Stimulated activated CD4-positive, alpha-beta T cell treated with anti-CD3 and anti-CD28 coated beads, Interleukin-15, amount 100 ng/mL, for 48 hours (primary cell): Measurements from ENCODE around the gene JPH2.
A peak's percentile ranks its signal among the peaks of the same experiment; 100 is the strongest.
"Not testable (repeated sequence)": the region's sequence is repeated elsewhere in the genome, so short reads cannot be mapped to it uniquely, and the experiment has no call there.

Experiments
- DNase-seq, 2 donors: peaks; one replicate each; pipeline ENCODE4 v3.0.0-alpha.2; 2020; ENCODE audit warnings: low read depth in 2 of 2

Gene JPH2

DNA sequence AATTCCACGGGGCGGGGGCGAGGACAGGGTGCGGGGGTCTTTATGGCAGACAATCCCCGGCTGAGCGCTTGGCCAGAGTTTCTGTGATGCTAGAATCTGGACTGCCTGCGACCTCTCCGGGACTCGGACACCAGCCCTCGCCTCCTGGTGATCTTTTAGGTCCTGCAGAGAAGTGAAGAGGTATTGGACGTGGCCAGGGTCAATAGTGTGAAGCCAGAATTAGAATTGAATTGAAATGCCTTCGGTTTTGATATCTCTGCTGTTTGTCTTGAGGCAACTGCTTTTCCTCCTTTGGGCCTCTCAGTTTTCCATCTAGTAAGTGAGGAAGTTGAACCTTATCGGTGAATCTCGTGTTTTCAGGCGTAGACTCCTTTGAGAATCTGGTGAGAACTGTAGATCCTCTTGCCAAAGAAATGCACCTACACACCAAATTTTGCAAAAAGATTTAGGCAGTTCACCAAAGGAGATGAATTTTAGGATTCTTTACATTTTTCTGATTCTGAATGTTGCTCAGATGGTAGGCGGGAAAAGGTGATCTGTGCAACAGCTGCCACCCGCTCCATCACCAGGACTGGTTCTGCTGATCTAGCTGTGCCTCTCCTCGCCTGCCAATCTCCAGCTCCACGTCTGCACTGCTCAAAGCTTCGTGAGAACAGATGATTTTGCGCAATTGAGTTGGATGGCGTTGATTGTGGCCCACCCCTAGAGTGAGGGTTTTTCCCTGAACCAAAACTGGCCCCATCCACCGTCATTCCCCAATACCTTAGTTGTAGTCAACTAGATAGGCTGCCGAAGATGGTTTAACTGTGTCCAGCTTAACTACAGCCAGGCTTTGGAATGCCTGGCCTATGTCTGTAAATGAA, 24.4 kb upstream of the JPH2 start:
- DNase-seq: no peak

DNA sequence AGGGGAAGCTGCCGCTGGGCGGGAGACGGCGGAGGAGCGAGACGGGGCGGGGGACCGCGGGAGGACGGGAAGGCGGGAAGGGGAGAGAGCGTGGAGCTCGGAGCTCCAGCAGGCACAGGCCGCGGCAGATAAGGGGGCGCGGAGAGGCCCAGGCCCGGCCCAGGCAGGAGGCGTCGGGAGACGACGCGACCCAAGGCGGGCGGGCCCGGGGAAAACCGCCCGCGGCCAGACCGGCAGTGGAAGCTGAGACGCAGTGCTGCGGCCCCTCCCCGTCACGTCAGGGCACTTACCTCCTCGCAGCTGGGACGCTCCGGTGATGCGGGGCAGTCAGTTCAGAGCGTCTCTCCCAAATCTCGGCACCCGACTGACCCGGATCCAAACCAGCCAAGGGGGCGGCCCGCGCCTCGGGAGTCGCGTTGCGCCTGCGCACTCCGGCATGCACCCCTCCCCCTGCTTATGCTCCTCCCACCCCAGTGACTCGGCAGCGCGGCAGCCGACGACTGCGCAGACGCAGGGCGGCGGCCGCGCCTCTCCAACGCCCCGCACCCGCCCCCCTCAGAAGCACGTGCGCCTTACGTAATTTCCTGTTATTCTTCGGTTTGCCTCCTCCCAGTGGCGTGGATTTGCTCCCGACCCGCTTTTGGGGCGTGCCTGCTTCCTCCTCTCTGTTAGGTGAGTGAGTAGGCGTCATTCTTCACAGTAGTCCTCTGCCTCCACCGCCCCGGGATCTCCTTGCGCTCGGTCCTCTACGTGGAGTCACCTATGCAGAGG, 23.6 kb upstream of the JPH2 start, which contains the start of gene OSER1:
TSS of gene OSER1 (minus strand) at position 366 of the 771 bp plus-strand sequence. CDS start 3,814 bp downstream, outside the sequence.
- peak; percentile 93 to 95 for DNase-seq

DNA sequence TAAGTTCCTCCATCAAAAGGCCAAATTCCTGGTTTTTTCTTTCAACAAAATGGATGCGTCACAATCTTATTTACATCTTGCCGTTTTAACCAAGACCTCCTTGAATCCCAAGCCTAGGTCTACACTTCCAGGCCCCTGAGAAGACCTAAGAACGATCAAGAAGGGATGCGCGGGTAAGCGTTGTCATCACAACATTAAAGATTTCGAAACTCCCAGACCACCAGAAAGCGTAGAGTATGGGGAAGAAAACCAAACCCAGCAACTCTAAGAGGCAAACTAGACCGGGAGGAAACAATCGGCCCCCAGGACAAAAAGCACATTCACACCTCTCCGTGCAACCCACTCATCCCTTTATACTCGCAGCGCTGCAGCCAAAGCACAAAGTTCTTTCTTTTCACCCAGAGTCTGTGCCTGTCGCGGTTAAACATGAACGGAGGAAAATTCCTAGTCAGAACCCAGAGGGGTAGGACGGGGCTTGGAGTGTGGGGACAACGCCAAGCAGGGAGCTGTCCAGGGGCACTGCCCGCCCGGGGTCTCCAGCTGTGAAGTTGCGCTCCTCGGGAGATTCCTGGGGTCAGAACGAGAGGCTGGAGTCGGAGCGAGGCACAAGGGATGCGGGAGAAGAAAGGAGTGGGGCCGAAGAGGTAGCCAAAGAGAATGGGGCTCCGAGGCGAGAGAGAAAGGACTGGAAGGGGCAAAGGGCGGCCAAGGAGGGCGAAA, 22.9 kb upstream of the JPH2 start:
- DNase-seq: no peak

DNA sequence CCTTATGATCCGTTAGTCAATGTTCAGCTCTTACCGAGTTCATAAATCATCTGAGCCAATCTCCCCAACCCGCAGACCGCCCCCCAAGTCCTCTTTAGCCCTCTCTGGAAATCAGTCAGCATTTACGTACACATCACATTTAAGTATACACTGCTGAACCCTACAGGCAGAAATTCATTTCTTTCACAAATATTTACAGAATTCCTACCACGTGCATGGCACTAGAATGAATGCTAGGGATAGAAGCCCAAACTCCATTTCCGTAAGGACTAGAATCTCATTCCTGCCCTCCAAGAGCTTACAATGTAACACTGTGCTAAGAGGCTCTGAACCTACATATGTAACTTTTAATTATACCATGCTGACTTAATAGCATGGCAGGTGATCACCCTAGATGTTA, 21.8 kb upstream of the JPH2 start:
- no peak for DNase-seq

DNA sequence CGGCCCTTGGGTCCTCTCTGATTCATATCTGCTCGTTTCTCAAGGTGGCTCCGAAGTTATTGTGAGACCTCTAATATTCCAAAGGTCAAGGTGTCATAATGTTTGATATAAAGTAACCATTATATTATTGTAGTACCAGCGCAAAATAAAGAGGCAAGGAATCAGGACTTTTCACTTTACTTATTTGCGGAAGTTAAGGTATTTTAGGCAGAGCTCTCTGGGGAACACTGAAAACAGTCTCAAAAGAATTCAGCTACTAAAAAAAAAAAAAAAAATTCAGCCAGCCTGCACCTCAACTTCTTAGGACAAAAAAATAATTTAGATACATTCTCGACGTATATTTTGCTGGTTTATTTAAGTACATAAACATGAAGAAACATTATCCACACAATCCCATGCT, 21.2 kb upstream of the JPH2 start:
- DNase-seq: no peak

DNA sequence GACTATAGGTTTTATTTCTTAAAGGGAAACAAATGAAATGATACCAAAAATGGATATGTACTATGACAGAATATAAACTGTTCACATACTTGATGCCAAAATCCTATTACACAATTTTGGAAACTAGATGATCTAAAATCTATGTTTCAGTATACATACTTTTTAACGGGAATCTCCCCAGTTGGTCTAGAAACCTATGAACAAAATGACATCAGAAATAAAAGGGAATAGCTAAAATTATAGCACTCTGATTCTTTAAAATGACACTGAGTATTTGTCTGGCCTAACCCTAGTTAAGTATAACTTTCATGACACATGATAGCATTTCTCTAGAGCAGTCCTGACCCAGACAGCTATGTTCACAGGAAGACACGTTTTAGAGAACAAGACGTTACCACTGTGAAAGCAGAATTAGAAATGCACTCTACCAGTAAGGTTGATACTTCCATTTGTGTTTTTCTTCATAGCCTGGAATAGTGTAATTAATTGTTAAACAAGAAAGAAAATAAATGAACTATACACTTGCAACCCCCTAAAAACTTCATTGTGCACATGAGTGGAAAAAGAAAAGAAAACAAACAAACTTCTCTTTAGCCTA, 20.2 kb upstream of the JPH2 start:
- no peak for DNase-seq

DNA sequence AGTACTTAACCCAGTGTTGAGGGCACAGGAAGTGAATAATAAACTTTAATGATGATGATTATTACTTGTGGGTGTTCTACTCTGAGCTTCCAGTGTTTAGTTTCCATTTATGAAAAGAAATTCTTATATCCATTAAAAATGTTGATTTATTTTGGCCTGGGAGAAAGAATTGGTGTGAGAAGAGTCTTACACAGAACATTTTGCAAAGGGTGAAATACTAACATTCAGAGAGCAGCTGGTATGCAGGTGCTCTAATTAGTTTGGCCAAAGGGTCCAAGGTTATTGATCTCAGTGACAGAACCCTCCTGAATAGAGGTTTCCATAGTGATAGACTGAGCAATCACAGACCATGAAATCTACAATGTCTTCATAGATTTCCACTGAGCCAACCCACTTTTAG, 19.1 kb upstream of the JPH2 start:
- no peak for DNase-seq

DNA sequence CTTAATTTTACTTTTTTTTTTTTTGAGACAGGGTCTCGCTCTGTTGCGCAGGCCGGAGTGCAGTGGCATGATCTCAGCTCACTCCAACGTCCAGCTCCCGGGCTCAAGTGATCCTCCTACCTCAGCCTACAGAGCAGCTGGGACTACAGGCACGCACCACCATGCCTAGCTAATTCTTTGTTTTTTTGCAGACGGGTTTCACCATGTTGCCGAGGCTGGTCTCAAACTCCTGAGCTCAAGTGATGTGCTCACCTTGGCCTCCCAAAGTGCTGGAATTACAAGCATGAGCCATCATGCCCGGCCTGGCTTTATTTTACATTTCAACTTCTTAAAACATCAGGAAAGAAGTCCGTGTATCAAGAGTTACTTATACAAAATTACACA, 17.8 kb upstream of the JPH2 start:
- DNase-seq: no peak

DNA sequence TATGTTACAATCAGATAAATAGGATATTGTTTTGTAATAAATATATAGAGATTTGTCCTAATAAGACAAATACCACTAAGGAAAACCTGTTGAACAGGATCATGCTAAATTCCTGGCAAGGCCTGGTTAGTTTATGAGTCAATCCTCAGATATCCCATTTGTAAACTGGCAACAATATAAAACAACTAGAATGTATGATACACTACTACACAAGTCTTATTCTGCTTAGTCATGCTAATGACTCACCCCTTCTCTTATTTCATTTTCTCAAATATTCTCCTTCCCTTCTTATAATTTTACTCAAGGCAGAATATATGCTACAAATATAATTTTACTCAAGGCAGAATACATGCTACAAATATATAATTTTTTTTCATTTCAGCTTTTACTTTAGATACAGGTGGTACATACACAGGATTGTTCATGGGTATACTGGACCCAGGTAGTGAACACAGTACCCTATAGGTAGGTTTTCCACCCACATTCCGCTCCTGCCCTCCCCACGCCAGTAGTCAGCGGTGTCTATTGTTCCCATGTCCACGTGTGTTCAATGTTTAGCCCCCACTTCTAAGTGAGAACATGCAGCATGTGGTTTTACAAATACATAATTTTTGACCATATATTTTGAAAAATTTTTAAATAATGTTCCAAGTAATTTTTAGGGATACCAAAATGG, 17.3 kb upstream of the JPH2 start:
- no peak for DNase-seq

DNA sequence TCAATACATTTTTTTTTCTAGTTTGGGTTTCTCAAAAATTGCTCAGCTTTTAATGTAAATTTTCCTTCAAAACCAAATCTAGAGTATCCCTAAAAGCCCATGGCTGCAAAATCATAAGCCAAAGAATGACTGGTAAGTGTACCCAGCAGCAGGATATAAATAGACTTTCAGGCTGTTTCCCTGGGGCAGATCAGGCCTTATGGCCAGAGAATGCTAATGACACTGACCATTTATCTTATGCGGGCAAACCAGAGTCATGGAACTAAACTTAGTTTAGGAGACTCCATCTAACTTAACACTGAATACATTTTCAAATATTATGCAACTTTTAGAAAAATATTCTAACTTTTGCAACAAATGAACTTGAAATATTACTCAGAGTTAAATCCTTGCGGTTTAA, 16.2 kb upstream of the JPH2 start:
- no peak for DNase-seq

DNA sequence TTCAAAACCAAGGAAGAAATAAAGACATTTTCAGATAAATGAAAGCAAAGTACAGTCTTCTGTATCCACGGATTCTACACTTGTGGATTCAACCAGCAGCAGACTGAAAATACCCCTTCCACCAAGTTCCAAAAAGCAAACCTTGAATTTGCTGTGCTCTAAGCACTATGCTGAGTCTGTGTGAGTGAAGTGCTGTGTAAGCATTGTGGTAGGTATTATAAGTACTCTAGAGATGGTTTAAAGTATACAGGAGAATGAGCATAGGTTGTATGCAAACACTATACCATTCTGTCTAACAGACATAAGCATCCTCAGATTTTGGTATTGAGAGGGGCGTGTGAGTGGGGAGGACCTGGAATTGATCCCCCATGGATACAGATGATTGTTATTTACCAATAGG, 14.0 kb upstream of the JPH2 start:
- DNase-seq: no peak

DNA sequence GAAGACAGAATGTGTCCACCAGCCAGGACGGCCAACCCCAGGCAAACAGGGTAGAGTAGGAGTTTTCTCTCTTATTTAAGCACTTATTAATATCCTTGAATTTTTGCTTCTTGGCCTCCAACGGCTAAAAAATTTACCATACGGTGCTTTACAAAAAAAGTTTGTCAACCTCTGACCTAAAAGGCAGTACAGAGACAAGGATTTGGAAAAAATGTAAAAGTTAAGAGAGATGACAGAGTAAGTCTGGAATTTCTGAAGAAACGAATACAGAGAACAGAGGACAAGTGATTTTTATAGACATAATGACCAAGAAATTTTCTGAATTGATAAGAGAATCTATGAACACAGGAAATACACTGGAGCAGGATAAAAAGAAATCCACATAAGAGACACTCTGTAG, 13.4 kb upstream of the JPH2 start:
- no peak for DNase-seq

DNA sequence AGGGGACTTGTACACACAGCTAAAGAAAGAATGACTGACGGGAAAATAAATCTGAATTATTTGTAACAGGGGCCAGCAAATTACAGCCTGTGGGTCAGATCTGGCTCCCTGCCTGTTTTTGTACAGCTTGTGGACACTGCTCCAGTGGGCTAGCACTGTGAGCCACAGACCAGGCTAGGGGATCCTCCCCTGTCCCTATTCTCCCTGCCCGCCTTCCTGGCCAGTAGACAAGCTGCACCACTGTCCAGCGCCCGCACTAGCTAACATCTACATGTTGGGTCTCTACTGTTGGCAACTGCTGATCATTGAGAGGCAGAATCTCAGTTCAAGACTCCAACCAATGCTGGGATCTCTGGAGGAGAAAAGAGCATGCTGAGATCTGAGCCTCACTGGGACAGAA, 12.9 kb upstream of the JPH2 start:
- no peak for DNase-seq

DNA sequence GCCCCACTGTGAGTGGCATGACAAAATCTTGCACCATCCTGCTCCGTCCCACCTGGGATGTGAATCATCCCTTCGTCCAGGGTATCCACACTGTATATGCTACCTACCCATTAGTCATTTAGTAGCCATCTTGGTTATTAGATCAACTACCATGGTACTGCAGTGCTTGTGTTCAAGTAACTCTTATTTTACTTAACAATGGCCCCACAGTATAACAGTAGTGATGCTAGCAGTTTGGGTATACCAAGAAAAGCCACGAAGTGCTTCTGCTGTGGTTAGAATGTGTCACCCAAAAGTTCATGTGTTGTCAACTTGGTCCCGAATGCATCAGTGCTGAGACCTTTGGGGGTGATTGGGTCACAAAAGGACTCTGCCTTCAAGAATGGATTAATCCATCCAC, 11.9 kb upstream of the JPH2 start:
- DNase-seq: peak in 1 of 2 donors; percentile 28

DNA sequence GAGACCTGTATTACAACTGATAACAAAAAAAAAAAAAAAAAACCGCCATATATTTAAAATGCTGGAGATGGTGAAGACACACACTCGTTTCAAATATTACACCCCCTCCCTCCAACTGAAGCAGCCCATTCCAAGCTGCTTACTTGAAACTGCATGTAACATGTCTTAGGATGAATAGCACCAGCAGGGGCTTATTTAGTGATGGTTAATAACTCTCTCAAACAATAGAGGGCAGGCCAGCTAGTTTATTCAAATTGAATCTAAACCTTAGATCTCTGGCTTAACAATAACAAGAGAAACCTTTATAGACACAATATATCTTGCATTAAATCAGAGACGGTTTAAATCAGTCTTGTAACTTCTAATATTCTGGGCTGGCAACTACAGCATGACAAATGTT, 9.3 kb upstream of the JPH2 start:
- no peak for DNase-seq

DNA sequence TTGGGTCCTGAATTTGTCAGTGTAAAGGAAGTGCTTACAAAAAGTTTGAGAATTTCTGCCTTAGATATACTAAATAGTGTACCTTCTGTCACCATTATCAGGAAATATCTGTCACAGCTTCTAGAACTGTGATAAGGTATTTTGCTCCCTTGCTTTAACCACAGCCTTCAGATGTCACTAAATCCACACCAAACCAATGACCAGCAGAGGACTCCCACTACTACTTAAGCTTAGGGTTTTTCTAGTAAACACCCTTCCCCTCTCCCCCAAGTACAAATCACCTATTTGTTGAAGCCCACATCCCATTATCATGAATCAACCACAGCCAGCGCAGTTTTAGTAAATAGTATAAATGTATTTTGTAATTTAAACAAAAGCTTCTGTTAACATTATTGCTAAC, 8.6 kb upstream of the JPH2 start:
- DNase-seq: no peak

DNA sequence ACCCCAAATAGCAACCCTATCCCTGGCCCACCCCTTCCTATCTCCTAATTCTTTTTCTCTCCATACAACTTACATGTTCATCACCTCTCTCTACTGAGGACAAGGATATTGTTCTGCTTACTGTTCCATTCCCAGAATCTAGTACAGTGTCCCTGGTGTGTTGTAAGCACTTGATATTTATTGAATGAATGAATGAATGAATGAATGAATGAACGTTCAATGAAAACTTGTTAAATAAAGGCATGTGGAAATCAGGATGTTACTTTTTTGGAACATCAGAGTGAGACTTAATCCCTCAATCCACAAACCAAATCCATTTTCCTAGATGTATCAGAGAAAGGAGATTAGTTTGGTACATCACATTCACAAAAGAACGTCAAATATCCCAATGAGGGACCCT, 6.8 kb upstream of the JPH2 start:
- DNase-seq: no peak

DNA sequence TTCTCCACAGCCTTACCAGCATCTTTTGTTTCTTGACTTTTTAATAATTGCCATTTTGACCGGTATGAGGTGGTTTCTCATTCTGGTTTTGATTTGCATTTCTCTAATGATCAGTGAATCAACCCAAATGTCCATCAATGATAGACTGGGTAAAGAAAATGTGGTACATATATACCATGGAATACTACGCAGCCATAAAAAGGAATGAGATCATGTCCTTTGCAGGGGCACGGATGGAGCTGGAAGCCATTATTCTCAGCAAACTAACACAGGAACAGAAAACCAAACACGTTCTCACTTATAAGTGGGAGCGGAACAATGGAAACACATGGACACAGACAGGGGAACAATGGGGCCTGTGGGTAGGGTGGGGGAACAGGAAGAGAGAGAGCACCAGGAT, 4.7 kb upstream of the JPH2 start:
- DNase-seq: not testable (repeated sequence)

DNA sequence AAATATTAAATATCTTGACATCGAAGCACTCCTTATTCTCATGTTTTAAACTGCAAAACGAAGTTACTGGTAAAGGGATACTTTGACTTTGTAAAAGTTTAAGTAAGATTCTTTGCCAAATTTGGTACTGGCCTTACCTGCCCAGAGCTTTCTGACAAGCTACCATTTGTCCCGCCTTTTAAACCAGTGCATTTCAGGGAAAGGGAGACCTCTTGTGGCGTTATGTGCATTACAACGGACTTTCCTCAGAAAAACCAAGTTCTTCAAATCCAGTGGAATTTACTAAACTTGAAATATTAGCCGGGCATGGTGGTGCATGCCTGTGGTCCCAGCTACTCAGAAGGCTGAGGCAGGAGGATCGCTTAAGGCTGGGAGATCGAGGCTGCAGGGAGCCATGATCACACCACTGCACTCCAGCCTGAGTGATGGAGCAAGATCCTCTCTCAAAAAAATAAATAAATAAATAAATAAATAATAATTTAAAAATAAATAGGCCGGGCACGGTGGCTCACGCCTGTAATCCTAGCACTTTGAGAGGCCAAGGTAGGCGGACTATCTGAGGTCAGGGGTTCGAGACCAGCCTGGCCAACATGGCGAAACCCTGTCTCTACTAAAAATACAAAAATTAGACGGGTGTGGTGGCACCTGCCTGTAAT, 3.3 kb upstream of the JPH2 start:
- DNase-seq: peak in 1 of 2 donors; percentile 33

DNA sequence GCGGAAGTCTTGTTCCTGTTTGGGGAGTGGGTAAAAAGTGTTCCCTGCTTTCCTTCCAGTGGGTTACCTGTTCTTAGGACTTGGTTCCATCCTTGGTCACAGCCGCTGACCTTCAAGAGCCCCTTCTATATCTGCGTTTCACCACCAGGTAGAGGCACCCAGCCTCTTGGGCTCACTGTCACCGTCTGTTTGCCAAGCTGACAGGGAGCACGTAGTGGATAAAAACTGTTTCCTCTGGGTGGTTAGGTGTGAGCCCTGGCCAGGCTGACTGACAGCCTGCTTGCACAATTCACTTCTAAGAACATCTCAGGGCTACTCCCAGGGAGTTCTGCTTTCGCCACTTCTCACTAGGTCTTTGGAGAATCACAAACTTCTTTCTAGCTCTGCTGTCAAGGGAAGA, 1.8 kb upstream of the JPH2 start:
- DNase-seq: no peak
